K562 (cell line): Measurements from ENCODE around the gene DLG4. TPM values are rescaled to one million over a fixed set of nuclear protein-coding genes. Genes with fewer than 3 reads are reported as not detected.

Source experiments
- CEBPG ChIP-seq, 3 experiments: fragments of 200-800 bp in 1 of 3; sonication (Bioruptor generic) in 1 of 3; sonication (generic) in 1 of 3; formaldehyde crosslinking in 1 of 3; IDR thresholded peaks in 2 of 3; conservative IDR thresholded peaks in 1 of 3; 2 replicates each; pipeline versions ENCODE4 v1.6.1 to v1.8.0; 2016 to 2022; ENCODE audit warnings: missing compliant biosample characterization in 2 of 3, missing genetic modification characterization in 2 of 3, mild to moderate bottlenecking in 1 of 3, missing genetic modification reagents in 1 of 3
- DNMT1 ChIP-seq: fragments of 450-650 bp; IDR thresholded peaks from 2 replicates; pipeline ENCODE4 v1.6.1; 2016; ENCODE audit warnings: antibody characterized with exemption, mild to moderate bottlenecking
- ELK3 ChIP-seq: fragments of 450-650 bp; formaldehyde crosslinking; IDR thresholded peaks from 2 replicates; pipeline ENCODE4 v1.4.0; 2020; ENCODE audit warnings: mild to moderate bottlenecking
- ETS1 ChIP-seq: conservative IDR thresholded peaks from 2 replicates; pipeline ENCODE4 v1.6.1; 2011; ENCODE audit warnings: low read depth, mild to moderate bottlenecking, low read length; ENCODE audit not compliant: control insufficient read depth
- FOXA3 ChIP-seq, 2 experiments: fragments of 450-650 bp in 1 of 2; sonication (generic) in 1 of 2; formaldehyde crosslinking; IDR thresholded peaks in 1 of 2; conservative IDR thresholded peaks in 1 of 2; 2 replicates each; pipeline versions ENCODE4 v1.4.0 to v1.8.0; 2020 to 2022; ENCODE audit warnings: mild to moderate bottlenecking in 2 of 2, missing genetic modification reagents in 1 of 2
- HNRNPL ChIP-seq: fragments of 200-400 bp; formaldehyde crosslinking; IDR thresholded peaks from 2 replicates; pipeline ENCODE4 v1.6.1; 2017; ENCODE audit warnings: low read depth, mild to moderate bottlenecking, low read length
- ILK ChIP-seq: fragments of 450-650 bp; IDR thresholded peaks from 2 replicates; pipeline ENCODE4 v1.6.1; 2016; ENCODE audit warnings: missing genetic modification characterization, low read depth, mild to moderate bottlenecking, missing compliant biosample characterization, moderate library complexity, borderline replicate concordance
- PKNOX1 ChIP-seq: fragments of 450-650 bp; IDR thresholded peaks from 2 replicates; pipeline ENCODE4 v1.6.1; 2016
- POLR2A ChIP-seq: fragments of 450-650 bp; conservative IDR thresholded peaks from 2 replicates; pipeline ENCODE4 v1.6.1; 2016
- SRSF3 ChIP-seq: fragments of 200-400 bp; formaldehyde crosslinking; IDR thresholded peaks from 2 replicates; pipeline ENCODE4 v1.6.1; 2016; ENCODE audit warnings: mild to moderate bottlenecking, low read length, moderate library complexity; ENCODE audit not compliant: insufficient read depth
- TRIM24 ChIP-seq, 2 experiments: fragments of 450-650 bp; IDR thresholded peaks; 2 replicates each; pipeline ENCODE4 v1.6.1; 2016
- ZBTB26 ChIP-seq: fragments of 450-650 bp; formaldehyde crosslinking; IDR thresholded peaks from 2 replicates; pipeline ENCODE4 v1.4.0; 2022; ENCODE audit warnings: missing genetic modification characterization
- ZNF395 ChIP-seq: fragments of 200-800 bp; sonication (Bioruptor generic); IDR thresholded peaks from 2 replicates; pipeline ENCODE4 v1.6.1; 2017; ENCODE audit warnings: missing genetic modification characterization, missing compliant biosample characterization
- ZNF583 ChIP-seq: fragments of 250-450 bp; sonication (Bioruptor Pico); IDR thresholded peaks from 2 replicates; pipeline ENCODE4 v1.4.0; 2020
- polyA plus RNA-seq, 8 experiments: library from polyadenylated mRNA; depleted of rRNA in 4 of 8; stranded (reverse) in 5 of 8; unstranded in 3 of 8; fragments of >200 nt; fragmentation: Nextera tagmentation in 2 of 8; fragmentation: Illumina TruSeq in 1 of 8; extraction: Ambion mirVana in 2 of 8; extraction: Trizol in 1 of 8; gene quantifications; 2 replicates each; pipeline versions ENCODE4 v1.2.1 to v1.2.3, GENCODE V29; 2011 to 2014; ENCODE audit warnings: inconsistent platforms in 1 of 8, missing spikeins in 1 of 8
- total RNA-seq, 7 experiments: library from RNA; depleted of rRNA in 6 of 7; stranded (reverse); fragments of >200 nt in 6 of 7; fragmentation: Illumina TruSeq in 2 of 7; extraction: Trizol in 2 of 7; gene quantifications; 2 replicates each; pipeline versions ENCODE4 v1.2.1 to v1.2.3, GENCODE V29; 2011 to 2021; ENCODE audit warnings: low replicate concordance in 1 of 7
- TF ChIP-seq, protein P1 (sequence below): fragments of 450-650 bp; IDR thresholded peaks from one replicate; pipeline ENCODE4 v1.6.1; 2018; ENCODE audit warnings: mild to moderate bottlenecking, moderate library complexity; ENCODE audit not compliant: partially characterized antibody
- TF ChIP-seq, protein P2 (sequence below): fragments of 250-450 bp; sonication (Bioruptor Pico); IDR thresholded peaks from 2 replicates; pipeline ENCODE4 v1.4.0; 2020; ENCODE audit warnings: mild to moderate bottlenecking

Gene DLG4
- total and polyA plus RNA-seq, 9 of the 15 experiments (the other 6 are each of a cell fraction or from before 2014, with no cell fraction given) = 0.03 to 12.0 (median 4.1) TPM

DNA sequence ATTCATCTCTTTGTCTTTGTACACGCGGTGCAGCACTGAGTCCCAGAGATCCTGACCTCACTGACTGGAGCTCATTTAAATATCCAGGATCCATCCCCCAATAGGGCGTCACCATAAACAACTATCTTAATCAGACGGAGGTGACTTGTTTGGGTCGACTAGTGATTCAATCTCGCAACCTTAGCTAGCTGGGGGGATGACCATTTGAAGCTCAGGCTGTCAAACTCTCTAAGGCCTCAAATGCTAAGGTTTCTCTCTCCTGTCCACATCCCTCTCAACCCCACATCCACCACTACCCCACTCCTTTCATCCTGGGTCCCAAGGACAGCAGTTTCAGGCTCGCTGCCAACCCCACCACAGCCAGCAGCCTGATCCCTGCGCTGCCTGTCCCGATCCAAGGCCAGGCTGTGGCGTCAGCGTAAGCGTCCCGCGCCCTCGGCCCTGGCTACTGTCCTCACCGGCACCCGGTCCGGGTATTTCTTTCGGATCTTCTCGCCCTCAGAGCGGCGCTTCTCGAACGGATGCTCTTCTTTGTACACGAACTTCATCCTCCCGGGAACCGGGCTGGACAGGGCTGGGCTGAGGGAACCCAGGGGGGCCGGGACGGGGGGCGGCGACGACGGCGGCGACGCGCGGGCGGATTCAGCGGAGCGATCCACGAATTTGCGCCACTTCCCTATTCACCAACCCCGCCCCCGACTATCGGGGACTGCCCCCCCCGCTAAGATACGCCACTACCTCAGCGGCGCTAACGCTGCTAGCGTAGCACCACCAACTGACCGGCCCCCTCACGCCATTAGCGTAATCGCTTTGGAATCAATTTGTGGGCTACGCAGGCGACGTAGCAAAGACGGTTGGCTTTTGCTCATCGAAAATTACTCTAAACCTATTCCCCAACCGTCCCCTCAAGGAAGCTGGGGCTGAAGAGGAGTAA, 22.4 kb upstream of the DLG4 start, which contains the start of gene GABARAP (continued):
- TF ChIP-seq HNRNPL = peak; percentile 80; the same call in 1 of the 2 replicates
- no peak for TF ChIP-seq SRSF3
- no peak for TF ChIP-seq ELK3 (CRISPR knock-in tag)
- no peak for TF ChIP-seq FOXA3 (CRISPR knock-in tag; conservative IDR thresholded peaks at IDR 0.05 in 1 of 2, IDR thresholded peaks at IDR 0.05 in 1 of 2)
- TF ChIP-seq ETS1 = 0 out of 2 replicates have a peak, but pooled peaks have one; percentile 43
- no peak for TF ChIP-seq TRIM24 (IDR thresholded peaks at IDR 0.05)
- TF ChIP-seq ZBTB26 (CRISPR knock-in tag) = no peak
- TF ChIP-seq, protein P1, sequence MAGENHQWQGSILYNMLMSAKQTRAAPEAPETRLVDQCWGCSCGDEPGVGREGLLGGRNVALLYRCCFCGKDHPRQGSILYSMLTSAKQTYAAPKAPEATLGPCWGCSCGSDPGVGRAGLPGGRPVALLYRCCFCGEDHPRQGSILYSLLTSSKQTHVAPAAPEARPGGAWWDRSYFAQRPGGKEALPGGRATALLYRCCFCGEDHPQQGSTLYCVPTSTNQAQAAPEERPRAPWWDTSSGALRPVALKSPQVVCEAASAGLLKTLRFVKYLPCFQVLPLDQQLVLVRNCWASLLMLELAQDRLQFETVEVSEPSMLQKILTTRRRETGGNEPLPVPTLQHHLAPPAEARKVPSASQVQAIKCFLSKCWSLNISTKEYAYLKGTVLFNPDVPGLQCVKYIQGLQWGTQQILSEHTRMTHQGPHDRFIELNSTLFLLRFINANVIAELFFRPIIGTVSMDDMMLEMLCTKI = no peak
- no peak for TF ChIP-seq ILK (tag)
- no peak for TF ChIP-seq ZNF395 (CRISPR knock-in tag)
- TF ChIP-seq, protein P2, sequence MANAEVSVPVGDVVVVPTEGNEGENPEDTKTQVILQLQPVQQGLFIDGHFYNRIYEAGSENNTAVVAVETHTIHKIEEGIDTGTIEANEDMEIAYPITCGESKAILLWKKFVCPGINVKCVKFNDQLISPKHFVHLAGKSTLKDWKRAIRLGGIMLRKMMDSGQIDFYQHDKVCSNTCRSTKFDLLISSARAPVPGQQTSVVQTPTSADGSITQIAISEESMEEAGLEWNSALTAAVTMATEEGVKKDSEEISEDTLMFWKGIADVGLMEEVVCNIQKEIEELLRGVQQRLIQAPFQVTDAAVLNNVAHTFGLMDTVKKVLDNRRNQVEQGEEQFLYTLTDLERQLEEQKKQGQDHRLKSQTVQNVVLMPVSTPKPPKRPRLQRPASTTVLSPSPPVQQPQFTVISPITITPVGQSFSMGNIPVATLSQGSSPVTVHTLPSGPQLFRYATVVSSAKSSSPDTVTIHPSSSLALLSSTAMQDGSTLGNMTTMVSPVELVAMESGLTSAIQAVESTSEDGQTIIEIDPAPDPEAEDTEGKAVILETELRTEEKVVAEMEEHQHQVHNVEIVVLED (CRISPR knock-in tag) = peak; percentile 42; the same call in 1 of the 2 replicates
- 0 out of 2 replicates have a peak, but pooled peaks have one; percentile 2 for TF ChIP-seq PKNOX1
- 0 out of 2 replicates have a peak, but pooled peaks have one; percentile 10 for TF ChIP-seq POLR2A
- TF ChIP-seq ZNF583 (CRISPR knock-in tag) = no peak
- TF ChIP-seq CEBPG (CRISPR knock-in tag; IDR thresholded peaks at IDR 0.05) = no peak
- no peak for TF ChIP-seq CEBPG (tag; conservative IDR thresholded peaks at IDR 0.05 in 1 of 2, IDR thresholded peaks at IDR 0.05 in 1 of 2)
- TF ChIP-seq DNMT1 = no peak
